ENCODE measurements around the gene MYH15.

- TF ChIP-seq EZH2 (IDR thresholded peaks at IDR 0.05; ENCODE audit: borderline replicate concordance, low read length): no peak
- TF ChIP-seq CTCF (conservative IDR thresholded peaks at IDR 0.05 in 1 of 2, IDR thresholded peaks at IDR 0.05 in 1 of 2; ENCODE audit: extremely low read depth in 1 of 2, insufficient read depth in 1 of 2, low read depth in 1 of 2, low read length in 2 of 2): peak; percentile 31 to 46
These were observed 42.1 kb upstream of the MYH15 start for GRCh38 chr3:108552267-108553159.

Data from mammary epithelial cell (primary cell).